ENCODE data around the gene PRELP.
"Not testable (repeated sequence)": the region's sequence is repeated elsewhere in the genome, so short reads cannot be mapped to it uniquely, and the experiment has no call there.

PRELP gene

GRCh38 chr1:203454986-203455471 lies 20.6 kb upstream of the PRELP start:
- no peak for DNase-seq

GRCh38 chr1:203455706-203456105 lies 19.9 kb upstream of the PRELP start:
- DNase-seq: no peak

- no peak for DNase-seq
Observed at GRCh38 chr1:203456577-203456976, 19.0 kb upstream of the PRELP start.

- DNase-seq: no peak
Observed at GRCh38 chr1:203458078-203458477, 17.5 kb upstream of the PRELP start.

GRCh38 chr1:203459671-203460201 lies 15.9 kb upstream of the PRELP start:
- no peak for DNase-seq

GRCh38 chr1:203461717-203462116 lies 13.9 kb upstream of the PRELP start:
- DNase-seq: no peak

GRCh38 chr1:203462143-203462542 lies 13.5 kb upstream of the PRELP start:
- no peak for DNase-seq

GRCh38 chr1:203462878-203463277 lies 12.7 kb upstream of the PRELP start:
- peak; percentile 50 for DNase-seq

- no peak for DNase-seq
Observed at GRCh38 chr1:203463469-203464062, 12.0 kb upstream of the PRELP start.

- peak; percentile 29 for DNase-seq
Observed at GRCh38 chr1:203464226-203464625, 11.4 kb upstream of the PRELP start.

GRCh38 chr1:203464743-203465142 lies 10.9 kb upstream of the PRELP start:
- no peak for DNase-seq

GRCh38 chr1:203465146-203465798 lies 10.3 kb upstream of the PRELP start:
- no peak for DNase-seq

- DNase-seq: no peak
Observed at GRCh38 chr1:203465948-203466347, 9.7 kb upstream of the PRELP start.

GRCh38 chr1:203466906-203467549 lies 8.6 kb upstream of the PRELP start:
- DNase-seq: not testable (repeated sequence)

- DNase-seq: no peak
Observed at GRCh38 chr1:203467550-203467921, 8.1 kb upstream of the PRELP start.

- no peak for DNase-seq
Observed at GRCh38 chr1:203468326-203468725, 7.3 kb upstream of the PRELP start.

GRCh38 chr1:203470240-203470639 lies 5.4 kb upstream of the PRELP start:
- no peak for DNase-seq

GRCh38 chr1:203471841-203472240 lies 3.8 kb upstream of the PRELP start:
- no peak for DNase-seq

GRCh38 chr1:203473281-203473680 lies 2.3 kb upstream of the PRELP start:
- no peak for DNase-seq

GRCh38 chr1:203473781-203474305 lies 1.8 kb upstream of the PRELP start:
- DNase-seq: no peak

GRCh38 chr1:203476216-203476814 lies 709 bp downstream of the PRELP start:
- no peak for DNase-seq

GRCh38 chr1:203477748-203478147 lies 2.1 kb downstream of the PRELP start:
- DNase-seq: no peak

GRCh38 chr1:203478231-203478630 lies 2.6 kb downstream of the PRELP start:
- DNase-seq: no peak
